Endodermal cell (in vitro differentiated cells): ENCODE measurements around the gene GALNT14. TPM values are rescaled to one million over a fixed set of nuclear protein-coding genes. Genes with fewer than 3 reads are reported as not detected.

Experiments
- DNase-seq: peaks from one replicate; pipeline ENCODE4 v3.0.0-alpha.2; 2017
- H3K27ac ChIP-seq: 2 replicates; pipeline ENCODE4 v1.5.1; 2013; ENCODE audit warnings: mild to moderate bottlenecking, low read depth, low read length, moderate library complexity
- H3K27me3 ChIP-seq: 2 replicates; pipeline ENCODE4 v1.6.1; 2013; ENCODE audit warnings: mild to moderate bottlenecking, low read length, moderate library complexity; ENCODE audit not compliant: insufficient read depth, control insufficient read depth, poor library complexity, severe bottlenecking
- H3K36me3 ChIP-seq: 2 replicates; pipeline ENCODE4 v1.7.0; 2013; ENCODE audit warnings: mild to moderate bottlenecking, low read length, moderate library complexity; ENCODE audit not compliant: control insufficient read depth, insufficient read depth
- H3K4me1 ChIP-seq: one replicate; pipeline ENCODE4 v1.7.0; 2013; ENCODE audit warnings: low read length; ENCODE audit not compliant: control insufficient read depth, insufficient read depth
- H3K4me3 ChIP-seq: 2 replicates; pipeline ENCODE4 v1.5.1; 2013; ENCODE audit warnings: mild to moderate bottlenecking, low read length, moderate library complexity
- H3K9ac ChIP-seq: 2 replicates; pipeline ENCODE4 v1.6.1; 2013; ENCODE audit warnings: mild to moderate bottlenecking, low read length, moderate library complexity; ENCODE audit not compliant: poor library complexity, severe bottlenecking; ENCODE audit errors: extremely low read depth
- H3K9me3 ChIP-seq: 2 replicates; pipeline ENCODE4 v1.6.1; 2013; ENCODE audit warnings: mild to moderate bottlenecking, low read length, moderate library complexity; ENCODE audit not compliant: control insufficient read depth
- H3K27ac Mint-ChIP-seq: 2 replicates; pipeline ENCODE4 v1.8.0; 2020; ENCODE audit warnings: mixed read lengths
- H3K27me3 Mint-ChIP-seq: 2 replicates; pipeline ENCODE4 v1.8.0; 2021; ENCODE audit warnings: mild to moderate bottlenecking, mixed read lengths; ENCODE audit not compliant: insufficient read depth
- H3K36me3 Mint-ChIP-seq: 2 replicates; pipeline ENCODE4 v1.8.0; 2020; ENCODE audit warnings: low read depth, mixed read lengths
- H3K4me1 Mint-ChIP-seq: 2 replicates; pipeline ENCODE4 v1.8.0; 2020; ENCODE audit warnings: mixed read lengths
- H3K4me3 Mint-ChIP-seq: 2 replicates; pipeline ENCODE4 v1.8.0; 2020; ENCODE audit warnings: mild to moderate bottlenecking, moderate library complexity, mixed read lengths
- H3K9me3 Mint-ChIP-seq: 2 replicates; pipeline ENCODE4 v1.8.0; 2020; ENCODE audit warnings: mild to moderate bottlenecking, mixed read lengths
- WGBS, 2 experiments: methylation state at CpG; one replicate each; pipeline versions ENCODE4 v1.1.5 to v1.1.7; 2013; ENCODE audit warnings: missing lambda C conversion rate in 2 of 2, mixed read lengths in 1 of 2; ENCODE audit not compliant: insufficient coverage in 1 of 2, insufficient read length in 1 of 2; 5-methylcytosine and 5-hydroxymethylcytosine counted together
- total RNA-seq, 2 donors: library from RNA; stranded (reverse); fragmentation: NEBNext Ultra II Directional in 1 of 2; extraction: Animal tissue kit (Norgen Biotek cat#: 25700) in 1 of 2; gene quantifications; 2 replicates in 1 of 2; 3 replicates in 1 of 2; pipeline ENCODE4 v1.2.1, GENCODE V29; 2021
- TF ChIP-seq, protein P1 (sequence below): fragments of 200-600 bp; sonication (generic); conservative IDR thresholded peaks from 2 replicates; pipeline ENCODE4 v1.5.0; 2021; ENCODE audit warnings: antibody characterized with exemption, mild to moderate bottlenecking

GALNT14 gene
- total RNA-seq, 2 donors from 2014 or later, result 1.4 TPM

DNA sequence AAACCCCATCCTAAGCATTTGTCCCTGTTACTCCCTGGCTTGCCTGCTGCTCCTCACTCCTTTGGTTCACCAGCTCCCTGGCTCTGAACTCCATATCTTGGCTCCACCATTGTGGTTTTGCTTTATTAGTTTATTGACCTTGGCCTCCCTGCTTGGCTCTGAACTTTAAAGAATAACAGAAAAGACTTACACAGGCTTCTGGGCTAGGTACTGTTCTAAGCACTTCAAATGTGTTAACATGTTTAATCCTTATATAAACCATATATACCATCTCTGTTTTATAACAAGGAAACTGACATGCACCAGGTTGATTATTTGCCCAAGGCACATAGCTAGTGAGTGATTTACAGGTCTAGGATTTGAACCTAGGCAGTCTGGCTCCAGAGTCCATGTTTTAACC lies 181.2 kb downstream of the GALNT14 start:
- Histone ChIP-seq H3K27ac (no peak overlapping the region), H3K9ac (no peak overlapping the region), H3K9me3 (no peaks in the 10 kb centered on the region), H3K27me3 (no peaks in the 10 kb centered on the region), H3K4me1 (no peaks in the 10 kb centered on the region), H3K4me3 (no peak overlapping the region), H3K36me3 (no peaks in the 10 kb centered on the region)
- H3K4me1 Mint-ChIP-seq, result peaks cover 7% of the 10 kb centered on the region
- no peak for DNase-seq
- H3K9me3 Mint-ChIP-seq, result no peaks in the 10 kb centered on the region
- no peaks in the 10 kb centered on the region for H3K27me3 Mint-ChIP-seq
- H3K36me3 Mint-ChIP-seq, result no peaks in the 10 kb centered on the region
- no peak overlapping the region for H3K27ac Mint-ChIP-seq
- TF ChIP-seq, protein P1, sequence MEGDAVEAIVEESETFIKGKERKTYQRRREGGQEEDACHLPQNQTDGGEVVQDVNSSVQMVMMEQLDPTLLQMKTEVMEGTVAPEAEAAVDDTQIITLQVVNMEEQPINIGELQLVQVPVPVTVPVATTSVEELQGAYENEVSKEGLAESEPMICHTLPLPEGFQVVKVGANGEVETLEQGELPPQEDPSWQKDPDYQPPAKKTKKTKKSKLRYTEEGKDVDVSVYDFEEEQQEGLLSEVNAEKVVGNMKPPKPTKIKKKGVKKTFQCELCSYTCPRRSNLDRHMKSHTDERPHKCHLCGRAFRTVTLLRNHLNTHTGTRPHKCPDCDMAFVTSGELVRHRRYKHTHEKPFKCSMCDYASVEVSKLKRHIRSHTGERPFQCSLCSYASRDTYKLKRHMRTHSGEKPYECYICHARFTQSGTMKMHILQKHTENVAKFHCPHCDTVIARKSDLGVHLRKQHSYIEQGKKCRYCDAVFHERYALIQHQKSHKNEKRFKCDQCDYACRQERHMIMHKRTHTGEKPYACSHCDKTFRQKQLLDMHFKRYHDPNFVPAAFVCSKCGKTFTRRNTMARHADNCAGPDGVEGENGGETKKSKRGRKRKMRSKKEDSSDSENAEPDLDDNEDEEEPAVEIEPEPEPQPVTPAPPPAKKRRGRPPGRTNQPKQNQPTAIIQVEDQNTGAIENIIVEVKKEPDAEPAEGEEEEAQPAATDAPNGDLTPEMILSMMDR, result no peak
- no peak overlapping the region for H3K4me3 Mint-ChIP-seq

DNA sequence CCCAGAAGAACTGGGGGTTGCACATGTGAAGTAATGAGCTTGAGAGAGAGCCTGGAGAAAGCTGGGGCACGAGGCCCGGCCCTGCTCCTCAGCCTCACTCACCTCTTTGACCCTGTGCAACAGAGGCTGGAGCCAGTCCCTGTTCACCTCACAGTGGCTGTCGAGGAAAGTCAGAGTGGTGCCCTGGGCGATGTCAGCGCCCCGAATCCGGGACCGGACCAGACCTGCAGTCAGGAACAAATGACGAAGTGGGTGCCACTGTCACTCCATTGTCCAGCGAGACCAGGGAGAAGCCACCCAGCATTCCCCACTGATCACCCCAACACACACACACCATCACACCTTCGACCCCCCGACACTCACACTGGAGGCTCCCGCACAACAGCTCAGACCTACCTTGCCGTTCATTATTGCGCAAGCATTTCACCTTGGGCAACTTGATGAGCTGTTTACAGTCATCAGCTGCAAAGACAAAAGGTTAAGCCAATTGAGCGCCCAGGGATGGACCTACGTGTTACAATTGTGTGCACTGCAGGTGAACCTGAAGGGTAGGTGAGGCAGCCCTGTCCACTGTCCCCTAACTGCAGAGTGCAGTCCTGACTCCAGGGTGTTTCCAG lies 182.6 kb downstream of the GALNT14 start:
- no peak overlapping the region for H3K9ac ChIP-seq
- Mint-ChIP-seq H3K9me3 (no peaks in the 10 kb centered on the region), H3K27ac (no peak overlapping the region), H3K4me1 (peaks cover 7% of the 10 kb centered on the region), H3K36me3 (no peaks in the 10 kb centered on the region), H3K4me3 (no peak overlapping the region), H3K27me3 (no peaks in the 10 kb centered on the region)
- no peaks in the 10 kb centered on the region for H3K27me3 ChIP-seq
- H3K4me3 ChIP-seq, result no peak overlapping the region
- H3K36me3 ChIP-seq, result no peaks in the 10 kb centered on the region
- no peak overlapping the region for H3K27ac ChIP-seq
- TF ChIP-seq, protein P1, result no peak
- DNase-seq, result no peak
- WGBS, 2 experiments, result 95 to 100% methylated on average over 6 to 17 of the region's 17 CpGs
- H3K9me3 ChIP-seq, result no peaks in the 10 kb centered on the region
- no peaks in the 10 kb centered on the region for H3K4me1 ChIP-seq

DNA sequence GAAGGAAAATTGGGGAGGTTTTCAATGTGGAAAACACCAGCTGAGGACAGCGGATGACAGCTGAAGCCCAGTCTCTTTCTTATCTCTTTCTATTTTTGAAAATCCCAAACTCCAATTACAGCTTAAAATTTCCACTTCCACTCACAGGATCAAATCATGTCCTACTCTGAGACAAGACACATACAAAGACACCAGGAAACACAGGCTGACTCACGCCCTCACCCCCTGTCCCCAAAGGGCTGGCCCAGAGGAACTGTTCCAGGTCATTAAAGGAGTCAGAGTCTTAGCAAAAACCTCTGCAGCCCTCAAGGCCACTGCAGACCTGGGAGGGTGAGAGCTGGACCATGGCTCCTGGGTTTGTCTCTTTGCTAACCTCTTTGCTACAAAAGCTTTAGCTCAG lies 187.9 kb downstream of the GALNT14 start:
- Histone ChIP-seq H3K36me3 (no peaks in the 10 kb centered on the region), H3K9me3 (no peaks in the 10 kb centered on the region), H3K9ac (no peak overlapping the region), H3K4me1 (no peaks in the 10 kb centered on the region), H3K4me3 (no peak overlapping the region), H3K27ac (no peak overlapping the region), H3K27me3 (no peaks in the 10 kb centered on the region)
- Mint-ChIP-seq H3K27me3 (no peaks in the 10 kb centered on the region), H3K36me3 (no peaks in the 10 kb centered on the region), H3K27ac (no peak overlapping the region), H3K9me3 (peaks cover 2% of the 10 kb centered on the region), H3K4me1 (no peaks in the 10 kb centered on the region), H3K4me3 (no peak overlapping the region)
- no peak for DNase-seq
- 92% methylated on average over 2 of the region's 2 CpGs; no CpG with 5 or more reads in 1 of the 2 experiments for WGBS, 2 experiments
- TF ChIP-seq, protein P1, result no peak
